HG02623 (cell line): Measurements from ENCODE around the gene SYVN1.
A peak's percentile ranks its signal among the peaks of the same experiment; 100 is the strongest.
"Not testable (repeated sequence)": the region's sequence is repeated elsewhere in the genome, so short reads cannot be mapped to it uniquely, and the experiment has no call there.

ENCODE experiments used
- ATAC-seq: cut with Tn5 transposase; IDR thresholded peaks from one replicate; pipeline ENCODE4 v1.9.1; 2021; ENCODE audit warnings: moderate library complexity; ENCODE audit not compliant: unreplicated experiment

Gene SYVN1

DNA sequence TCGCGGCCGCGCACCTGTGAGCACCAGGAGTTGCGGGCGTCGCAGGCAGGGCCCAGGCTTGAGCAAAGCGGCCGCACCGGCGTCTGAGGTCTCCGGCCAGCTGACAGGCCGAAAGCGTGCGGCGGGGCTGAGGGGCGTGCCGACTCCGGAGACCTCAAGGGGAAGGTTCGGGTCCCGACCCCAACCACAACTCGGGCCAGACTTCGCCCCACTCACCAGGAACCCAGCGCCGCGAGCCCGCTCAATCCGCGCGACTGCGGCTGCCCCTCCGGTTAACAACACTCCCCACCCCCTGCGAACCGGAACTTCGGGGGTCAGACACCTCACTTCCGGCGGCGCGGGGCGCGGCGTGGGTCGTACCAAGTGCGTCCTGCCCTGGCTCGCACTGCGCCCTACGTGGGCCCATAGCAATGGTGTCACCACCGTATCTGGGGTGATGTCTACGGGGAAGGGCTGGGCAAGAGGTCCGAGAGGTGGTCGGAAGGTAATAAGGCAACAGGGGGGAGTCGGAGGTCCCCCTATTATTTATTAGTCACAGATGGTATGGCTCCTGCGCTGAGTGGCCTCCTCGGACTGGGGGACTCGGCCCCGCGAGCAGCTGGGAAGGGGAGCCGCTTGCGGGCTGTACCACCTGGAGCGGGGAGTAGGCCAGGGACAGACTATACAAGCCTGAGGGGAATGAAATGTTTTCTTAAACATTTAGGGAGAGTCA lies at the start of gene SYVN1:
Gene SYVN1, minus strand, starts transcription at position 280 of the 712 bp plus-strand sequence. CDS start 918 bp downstream, outside the sequence.
- ATAC-seq = peak; percentile 56

DNA sequence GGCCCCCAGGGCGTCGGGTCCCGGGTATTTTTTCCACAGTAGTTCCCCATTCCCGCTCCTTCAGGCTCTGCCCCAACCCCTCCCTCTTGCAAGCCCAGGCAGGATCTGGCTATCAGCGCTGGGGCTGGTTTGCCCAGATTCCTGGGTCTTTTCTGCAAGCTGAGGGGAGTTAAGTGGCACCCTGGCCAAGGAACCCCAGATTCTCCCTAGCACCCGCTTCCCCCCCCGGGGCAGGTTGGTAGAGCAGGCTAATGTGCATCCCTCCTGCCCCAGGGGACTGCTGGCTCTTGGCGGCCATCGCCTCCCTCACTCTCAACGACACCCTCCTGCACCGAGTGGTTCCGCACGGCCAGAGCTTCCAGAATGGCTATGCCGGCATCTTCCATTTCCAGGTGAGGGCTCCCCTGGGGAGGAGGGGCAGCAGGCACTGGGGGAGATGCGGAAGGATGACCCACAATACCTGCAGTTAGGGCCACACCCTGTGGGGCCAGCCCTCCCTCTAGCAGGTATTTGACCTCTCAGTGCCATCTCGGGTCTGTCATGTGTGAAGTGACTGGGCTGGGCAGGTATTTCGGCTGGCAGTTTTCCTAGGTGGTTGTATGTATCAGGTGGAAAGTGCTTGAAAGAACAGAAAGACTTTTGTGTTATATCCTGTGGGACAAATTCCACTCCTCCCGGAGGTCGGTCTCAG lies 49.0 kb upstream of the SYVN1 start:
- no peak for ATAC-seq

DNA sequence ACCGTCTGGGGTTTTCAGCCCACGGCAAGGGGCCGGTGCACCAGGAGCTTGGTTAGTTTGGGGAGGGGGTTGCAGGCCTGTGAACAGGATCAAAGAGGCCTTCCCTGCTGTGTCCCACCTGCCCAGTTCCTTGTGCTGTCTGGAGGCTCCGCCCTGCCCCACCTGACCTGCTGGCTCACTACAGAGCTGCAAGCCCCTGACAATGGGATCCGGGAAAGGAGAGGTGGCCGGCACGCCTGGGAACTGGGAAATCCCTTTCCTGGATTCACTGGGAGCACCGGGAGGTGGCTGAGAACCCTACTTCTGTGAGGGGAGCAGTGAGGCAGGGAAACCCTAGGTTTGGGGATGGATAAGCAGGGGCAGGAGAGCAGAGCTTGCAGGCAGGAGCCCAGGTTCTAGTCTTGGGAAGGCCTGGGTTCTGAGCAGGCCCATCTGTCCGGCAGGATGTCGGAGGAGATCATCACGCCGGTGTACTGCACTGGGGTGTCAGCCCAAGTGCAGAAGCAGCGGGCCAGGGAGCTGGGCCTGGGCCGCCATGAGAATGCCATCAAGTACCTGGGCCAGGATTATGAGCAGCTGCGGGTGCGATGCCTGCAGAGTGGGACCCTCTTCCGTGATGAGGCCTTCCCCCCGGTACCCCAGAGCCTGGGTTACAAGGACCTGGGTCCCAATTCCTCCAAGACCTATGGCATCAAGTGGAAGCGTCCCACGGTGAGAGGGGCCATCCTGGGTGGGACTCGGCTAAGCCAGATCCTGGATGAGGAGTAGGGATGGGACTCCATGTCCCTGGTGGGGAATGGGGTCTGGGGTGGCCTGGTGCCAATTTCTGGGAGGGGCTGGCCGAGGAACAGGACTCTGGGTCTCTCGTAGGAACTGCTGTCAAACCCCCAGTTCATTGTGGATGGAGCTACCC lies 48.2 kb upstream of the SYVN1 start:
- ATAC-seq = no peak

DNA sequence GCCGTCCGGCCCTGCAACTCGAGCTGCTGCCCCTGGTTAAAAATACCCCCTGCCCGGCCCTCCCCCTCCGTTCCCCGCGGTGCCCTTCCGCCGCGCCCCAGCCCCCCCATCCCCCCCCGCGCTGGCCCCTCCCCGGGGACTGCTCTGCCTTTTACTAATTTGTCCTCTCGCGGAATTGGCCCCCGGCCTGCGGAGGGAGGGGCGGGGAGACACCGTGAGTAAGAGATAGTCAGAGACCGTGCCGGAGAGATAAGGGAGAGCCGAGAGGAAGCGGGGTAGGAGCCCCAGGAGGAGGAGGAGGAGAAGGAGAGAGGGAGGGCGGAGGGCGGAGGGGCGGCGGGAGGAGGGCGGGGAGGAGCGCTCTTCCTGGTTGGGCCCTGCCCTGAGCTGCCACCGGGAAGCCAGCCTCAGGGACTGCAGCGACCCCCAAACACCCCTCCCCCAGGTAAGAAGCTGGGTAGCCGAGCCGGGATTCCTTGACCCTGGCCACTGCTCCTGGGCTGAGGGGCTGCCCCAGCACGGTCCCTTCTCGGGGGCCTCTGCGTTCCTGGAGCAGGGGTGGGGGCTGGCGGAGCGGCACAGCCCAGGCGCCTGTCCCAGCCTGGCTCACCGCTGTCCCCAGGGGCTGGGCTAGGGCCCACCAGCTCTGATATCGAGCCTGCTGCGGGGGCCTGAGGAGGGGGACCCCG lies 47.4 kb upstream of the SYVN1 start, which contains the start of gene CAPN1:
Gene CAPN1, plus strand, starts transcription at position 360 of the 689 bp plus-strand sequence. CDS start 774 bp downstream, outside the sequence.
- ATAC-seq = peak; percentile 31

DNA sequence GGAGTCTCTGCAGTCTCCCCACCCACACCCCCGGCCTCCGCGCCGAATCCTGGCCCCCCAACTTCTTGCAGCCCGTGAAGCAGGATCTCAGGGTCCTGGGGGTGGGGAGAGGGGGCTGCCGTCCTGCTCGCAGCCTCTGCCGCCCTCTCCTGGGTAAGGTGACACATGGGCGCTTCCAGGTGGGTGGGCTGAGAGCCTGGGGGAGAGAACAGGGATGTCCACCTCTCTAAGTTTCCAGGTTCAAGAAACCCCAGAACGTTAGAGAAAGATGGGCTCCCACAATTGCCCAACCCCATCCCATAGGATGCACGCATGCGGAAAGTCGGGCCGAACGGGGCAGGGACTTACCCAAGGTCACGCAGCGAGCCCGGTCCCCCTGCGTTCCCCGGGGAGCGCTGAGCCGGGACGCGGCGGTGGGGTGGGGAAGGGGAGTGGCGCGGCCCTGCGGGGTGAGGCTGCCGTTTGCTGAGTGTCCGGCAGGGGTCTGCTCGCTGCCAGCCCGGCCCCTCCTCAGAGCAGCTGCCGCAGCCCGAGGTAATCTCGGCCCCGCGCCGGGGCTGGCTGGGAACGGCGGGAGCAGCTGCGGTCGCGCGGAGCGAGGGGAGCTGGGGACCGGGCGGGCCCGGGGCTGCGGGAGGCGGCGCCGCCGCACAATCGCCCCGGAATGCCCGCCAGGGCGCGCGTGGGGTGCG lies 46.7 kb upstream of the SYVN1 start:
- peak; percentile 47 for ATAC-seq

DNA sequence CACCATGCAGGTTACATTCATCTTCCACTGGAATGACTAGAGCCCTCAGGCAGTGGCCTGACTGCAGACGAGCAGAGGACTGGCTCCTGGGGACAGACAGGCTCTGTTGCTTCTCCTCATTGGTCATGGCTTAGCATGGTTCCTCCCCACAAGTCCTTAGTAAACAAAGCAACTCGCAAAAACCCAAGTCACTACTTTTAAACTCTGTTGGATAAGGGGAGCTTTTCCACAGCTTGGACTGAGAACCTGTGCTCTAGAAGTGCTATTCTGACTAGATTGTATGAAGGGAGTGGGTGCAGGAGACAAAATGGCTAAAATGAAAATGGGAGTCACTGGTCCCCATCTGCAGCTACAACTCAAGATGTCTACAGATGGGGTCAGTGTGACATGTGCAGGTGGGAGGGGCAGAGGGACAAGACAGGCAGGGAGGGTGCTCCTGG lies 40.3 kb upstream of the SYVN1 start:
- not testable (repeated sequence) for ATAC-seq

DNA sequence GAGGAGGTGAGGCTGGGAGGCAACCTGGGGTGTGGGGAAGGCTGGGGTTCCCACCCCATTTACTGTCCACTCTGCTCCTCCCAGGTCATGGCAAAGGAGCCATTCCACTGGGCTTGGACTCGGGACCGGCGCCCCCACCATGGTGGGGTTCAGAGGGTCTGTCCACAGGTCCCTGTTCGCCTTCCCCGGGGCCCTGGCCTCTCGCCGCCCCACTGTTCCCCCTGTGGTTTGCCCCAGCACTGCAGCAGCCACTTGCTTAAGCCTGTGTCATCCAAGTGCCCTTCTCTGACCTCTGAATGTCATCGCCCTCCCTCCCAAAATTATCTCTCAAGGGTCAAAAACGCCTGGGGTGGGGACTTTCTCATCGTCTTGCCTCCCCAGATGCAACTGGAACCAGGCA lies 38.3 kb upstream of the SYVN1 start:
- no peak for ATAC-seq

DNA sequence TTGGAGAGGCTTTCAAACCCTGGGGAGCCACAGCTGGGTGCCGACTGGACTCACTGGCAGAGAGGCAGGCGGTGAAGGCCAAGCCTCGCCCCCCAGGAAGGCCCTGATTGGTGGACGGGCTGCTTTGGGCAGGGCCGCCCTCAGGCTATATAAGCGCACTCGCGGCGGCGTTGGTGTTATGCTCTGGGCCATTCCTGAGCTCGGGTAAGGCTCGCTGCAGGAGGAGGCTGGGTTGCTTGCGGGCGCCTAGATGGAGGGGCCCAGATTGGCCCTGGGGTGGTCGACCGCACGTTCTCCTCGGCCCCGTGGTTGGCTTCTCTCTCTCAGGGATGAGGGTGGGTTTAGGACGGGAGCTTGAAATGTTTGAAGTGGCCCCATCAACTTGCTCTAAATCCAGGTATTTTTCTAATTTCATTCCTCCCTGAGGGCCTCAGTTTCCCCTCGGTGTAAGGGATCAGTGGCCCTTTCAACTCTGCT lies 35.8 kb upstream of the SYVN1 start, which contains the start of gene SPDYC:
Gene SPDYC, plus strand, starts transcription at position 176 of the 477 bp plus-strand sequence. CDS start 1,125 bp downstream, outside the sequence.
- no peak for ATAC-seq

DNA sequence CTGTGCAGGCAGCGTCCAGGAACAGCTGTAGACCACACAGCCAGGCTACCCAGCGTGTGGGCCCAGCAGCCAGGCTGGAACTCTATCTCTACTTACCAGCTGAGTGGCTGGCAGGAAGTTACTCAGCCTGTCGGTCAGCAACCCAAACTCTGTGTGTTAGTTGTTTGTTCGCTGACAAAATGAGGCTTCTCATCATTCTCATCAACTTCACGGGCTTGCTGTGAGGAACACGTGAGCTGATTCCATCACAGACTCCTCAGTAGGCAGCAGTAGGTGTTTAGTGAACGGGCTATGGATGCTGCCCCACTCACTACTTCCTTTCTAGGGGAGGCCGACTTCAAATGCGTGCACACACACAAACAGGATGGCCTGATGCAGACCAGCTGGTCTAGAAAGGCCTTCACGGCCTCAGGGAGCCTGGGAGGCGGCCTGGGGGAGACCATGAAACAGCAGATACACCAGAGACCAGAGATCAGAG lies 34.9 kb upstream of the SYVN1 start:
- no peak for ATAC-seq

DNA sequence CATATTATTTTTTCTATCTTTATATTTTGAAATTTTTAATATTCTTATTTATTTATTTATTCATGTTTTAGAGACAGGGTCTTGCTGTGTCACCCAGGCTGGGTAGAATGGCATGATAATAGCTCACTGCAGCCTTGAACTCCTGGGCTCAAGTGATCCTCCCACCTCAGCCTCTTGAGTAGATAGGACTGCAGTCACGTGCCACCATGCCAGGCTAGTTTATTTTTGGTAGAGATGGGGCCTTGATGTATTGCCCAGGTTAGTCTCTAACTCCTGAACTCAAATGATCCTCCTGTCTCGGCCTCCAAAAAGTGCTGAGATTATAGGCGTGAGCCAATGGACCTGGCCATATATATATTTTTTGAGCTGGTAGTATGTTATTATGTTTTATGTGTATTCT lies 33.3 kb upstream of the SYVN1 start:
- no peak for ATAC-seq

DNA sequence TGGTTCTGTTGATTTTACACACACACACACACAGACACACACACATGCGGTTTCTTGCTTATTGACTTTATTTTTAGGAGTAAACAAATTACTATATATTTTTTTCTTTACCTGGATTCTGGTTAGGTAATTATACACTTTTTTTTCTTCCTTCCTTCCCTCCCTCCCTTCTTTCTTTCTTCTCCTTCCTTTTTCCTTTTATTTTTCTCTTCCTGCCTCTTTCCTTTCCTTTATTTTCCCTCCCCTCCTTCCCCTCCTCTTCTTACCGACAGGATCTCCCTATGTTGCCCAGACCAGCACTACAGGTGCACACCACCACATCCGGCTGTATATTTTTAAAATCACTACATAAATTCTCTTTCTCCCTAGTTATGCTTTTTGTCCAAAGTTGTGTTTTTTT lies 32.6 kb upstream of the SYVN1 start:
- no peak for ATAC-seq

DNA sequence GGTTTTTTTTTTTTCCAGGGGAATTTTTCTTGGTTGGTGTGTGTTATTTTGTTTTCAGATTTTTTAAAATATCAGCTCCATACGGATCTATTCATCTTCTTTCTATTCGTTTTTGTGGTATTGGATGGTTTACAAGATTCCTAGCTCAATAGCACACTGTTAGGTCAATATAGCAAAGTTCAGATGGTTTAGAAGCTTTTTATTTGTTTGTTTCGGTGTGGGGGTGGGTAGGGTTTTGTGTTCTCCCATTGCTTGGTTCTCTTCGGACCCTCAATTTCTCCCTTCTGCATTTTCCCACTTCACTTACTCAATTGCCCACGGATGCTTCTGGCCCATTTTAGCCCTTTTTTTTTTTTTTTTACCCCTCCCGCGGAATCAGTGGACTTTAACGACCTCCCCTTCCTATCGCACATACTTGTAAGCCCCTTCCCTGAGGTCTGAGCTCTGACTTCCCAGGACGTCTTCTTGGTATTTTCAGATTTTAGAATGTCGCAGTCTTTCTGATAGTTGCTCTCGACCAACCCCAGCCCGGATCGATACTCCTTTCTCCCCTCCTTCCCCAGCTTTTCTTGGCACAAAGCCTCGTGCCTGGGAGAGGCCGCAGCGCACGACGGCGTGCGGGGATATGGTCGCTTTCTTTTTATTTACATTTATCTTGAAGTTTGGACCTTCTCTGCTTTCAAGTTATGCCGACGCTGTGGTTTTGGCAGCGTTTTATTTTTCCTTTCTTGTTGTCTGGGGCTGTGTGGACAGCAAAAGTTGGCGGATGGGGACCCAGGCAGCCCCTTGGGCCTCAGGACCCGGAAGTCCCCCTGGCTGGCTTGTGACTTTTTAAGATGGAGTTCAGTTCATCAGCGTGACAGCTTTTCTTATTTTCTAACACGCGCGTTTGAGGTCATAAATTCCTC lies 31.3 kb upstream of the SYVN1 start:
- ATAC-seq = no peak

DNA sequence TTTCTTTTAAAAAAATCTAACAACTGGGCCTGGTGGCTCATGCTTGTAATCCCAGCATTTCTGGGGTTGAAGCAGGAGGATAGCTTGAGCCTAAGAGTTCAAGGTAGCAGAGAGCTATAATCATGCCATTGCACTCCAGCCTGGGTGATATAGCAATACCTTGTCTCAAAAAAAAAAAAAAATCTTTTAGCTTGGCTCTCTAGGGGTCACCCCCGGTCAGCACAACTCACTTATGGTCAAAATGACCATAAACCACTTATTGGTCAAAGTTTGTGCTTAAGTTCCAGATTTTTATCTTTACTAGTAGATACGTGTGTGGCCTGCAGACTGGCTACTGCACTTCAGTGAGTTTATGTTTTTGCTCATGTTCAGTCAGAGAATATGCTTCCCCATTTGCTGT lies 29.4 kb upstream of the SYVN1 start:
- ATAC-seq = no peak

DNA sequence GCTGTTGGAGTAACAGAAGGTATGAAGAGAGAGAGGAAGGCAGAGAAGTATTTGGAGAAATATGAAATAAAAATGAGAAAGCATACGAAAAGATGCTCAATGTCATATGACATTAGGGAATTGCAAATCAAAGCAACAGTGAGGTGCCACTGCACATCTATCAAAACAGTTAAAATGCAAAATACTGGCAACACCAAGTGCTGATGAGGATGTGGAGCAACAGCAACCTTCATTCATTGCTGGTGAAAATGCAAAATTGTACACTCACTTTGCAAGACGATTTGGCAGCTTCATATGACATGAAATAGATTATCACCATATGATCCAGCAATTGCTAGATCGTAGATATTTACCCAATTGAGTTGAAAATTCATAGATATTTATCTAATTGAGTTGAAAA lies 26.3 kb upstream of the SYVN1 start:
- ATAC-seq = no peak

DNA sequence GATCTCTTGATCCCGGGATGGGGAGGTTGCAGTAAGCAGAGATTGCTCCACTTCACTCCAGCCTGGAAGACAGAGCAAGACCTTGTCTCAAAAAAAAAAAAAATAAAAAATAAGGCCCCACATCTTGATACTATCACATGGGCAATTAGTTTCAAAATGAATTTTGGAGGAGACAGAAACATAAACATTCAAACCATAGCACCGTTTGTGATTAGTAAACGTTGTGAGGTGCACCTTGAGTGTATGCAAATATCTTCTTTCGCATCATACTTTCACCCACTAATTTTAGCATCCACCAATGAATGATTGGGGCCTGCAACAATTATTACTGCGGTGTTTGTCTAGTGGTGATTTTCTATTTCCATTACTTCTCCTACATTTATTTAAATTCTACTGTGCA lies 24.7 kb upstream of the SYVN1 start:
- no peak for ATAC-seq

DNA sequence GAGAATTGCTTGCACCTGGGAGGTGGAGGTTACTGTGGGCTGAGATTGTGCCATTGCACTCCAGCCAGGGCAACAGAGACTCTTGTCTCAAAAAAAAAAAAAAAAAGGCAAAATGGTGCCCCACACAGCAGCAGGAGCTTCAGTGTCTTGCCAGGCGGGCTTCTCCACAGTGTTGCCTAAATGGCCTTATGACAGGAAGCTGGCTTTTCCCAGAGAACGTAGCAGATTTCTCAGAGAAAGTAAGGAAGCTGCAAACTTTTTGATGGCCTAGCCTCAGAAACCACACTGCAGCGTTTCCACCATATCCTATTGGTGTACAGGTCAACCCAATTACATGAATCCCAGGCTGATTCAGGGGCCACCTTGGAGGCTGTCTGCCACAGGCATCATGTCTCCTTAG lies 23.0 kb upstream of the SYVN1 start:
- ATAC-seq = no peak

DNA sequence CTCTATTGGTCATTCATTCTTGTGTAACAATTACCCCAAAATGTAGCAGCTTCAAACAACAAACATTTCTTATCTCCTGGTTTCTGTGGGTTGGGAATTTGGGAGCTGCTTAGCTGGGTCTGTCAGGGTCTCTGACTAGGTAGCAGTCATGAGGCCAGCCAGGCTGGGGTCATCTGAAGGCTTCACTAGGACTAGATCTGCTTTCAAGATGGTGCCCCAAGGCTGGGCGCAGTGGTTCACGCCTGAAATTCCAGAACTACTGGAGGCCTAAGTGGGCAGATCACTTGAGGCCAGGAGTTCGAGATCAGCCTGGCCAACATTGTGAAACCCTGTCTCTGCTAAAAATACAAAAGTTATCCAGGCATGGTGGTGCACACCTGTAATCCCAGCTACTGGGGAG lies 22.6 kb upstream of the SYVN1 start:
- no peak for ATAC-seq

DNA sequence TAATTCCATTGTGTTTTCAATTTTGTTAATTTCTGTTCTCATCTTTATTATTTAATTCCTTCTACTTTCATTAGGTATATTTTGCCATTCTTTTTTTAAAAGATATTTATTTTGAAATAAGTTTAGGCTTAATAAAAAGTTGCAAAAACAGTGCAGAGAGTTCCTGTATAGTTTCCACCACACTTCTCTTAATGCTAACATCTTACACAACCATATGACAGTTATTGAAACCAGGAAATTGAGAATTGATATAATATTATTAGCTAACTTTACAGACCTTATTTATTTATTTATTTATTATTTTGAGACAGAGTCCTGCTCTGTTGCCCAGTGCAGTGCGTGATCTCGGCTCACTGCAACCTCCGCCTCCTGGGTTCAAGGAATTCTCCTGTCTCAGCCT lies 21.9 kb upstream of the SYVN1 start:
- no peak for ATAC-seq

DNA sequence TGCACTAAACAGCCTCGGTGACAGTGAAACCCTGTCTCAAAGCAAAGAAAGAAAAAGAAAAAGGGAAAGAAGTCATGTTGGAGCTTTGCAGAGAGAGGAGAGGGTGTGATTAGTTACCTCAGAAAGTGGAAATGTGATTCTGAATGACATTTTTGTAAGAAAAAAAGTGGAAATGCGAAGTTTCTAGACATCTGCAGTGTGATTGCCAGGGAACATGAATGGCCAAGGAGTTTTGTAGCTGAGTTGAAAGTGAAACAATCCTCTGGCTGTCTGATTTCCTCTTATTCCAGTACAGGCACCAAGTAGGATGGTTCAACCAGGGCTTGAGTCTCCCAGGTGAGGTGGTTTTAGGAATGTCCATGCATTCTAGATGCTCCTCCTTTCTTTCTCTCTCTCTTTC lies 17.8 kb upstream of the SYVN1 start:
- ATAC-seq = no peak
